DOHH2 (cell line): ENCODE measurements around the gene BTBD19.

Experiments
- H3F3A ChIP-seq: fragments of 200-600 bp; sonication (generic), shearing (Covaris generic); 2 replicates; pipeline ENCODE4 v1.6.0; 2016; ENCODE audit warnings: antibody characterized with exemption, mild to moderate bottlenecking; ENCODE audit not compliant: control insufficient read depth, insufficient read depth
- H3K27ac ChIP-seq: fragments of 200-600 bp; sonication (generic); 2 replicates; pipeline ENCODE4 v1.5.1; 2014; ENCODE audit warnings: low read depth, mild to moderate bottlenecking, low read length, moderate library complexity
- H3K27me3 ChIP-seq: fragments of 200-600 bp; sonication (generic); 2 replicates; pipeline ENCODE4 v1.6.1; 2014; ENCODE audit warnings: mild to moderate bottlenecking, low read length, mixed read lengths; ENCODE audit not compliant: control insufficient read depth
- H3K36me3 ChIP-seq: fragments of 200-600 bp; sonication (generic); 2 replicates; pipeline ENCODE4 v1.6.1; 2014; ENCODE audit warnings: mild to moderate bottlenecking, low read length, moderate library complexity, mixed read lengths; ENCODE audit not compliant: control insufficient read depth
- H3K4me1 ChIP-seq: fragments of 200-600 bp; sonication (generic); 2 replicates; pipeline ENCODE4 v1.6.1; 2014; ENCODE audit warnings: mild to moderate bottlenecking, low read length, mixed read lengths; ENCODE audit not compliant: control insufficient read depth
- H3K4me2 ChIP-seq: fragments of 200-600 bp; sonication (generic); 2 replicates; pipeline ENCODE4 v1.6.0; 2014; ENCODE audit warnings: mild to moderate bottlenecking, low read length, moderate library complexity
- H3K4me3 ChIP-seq: fragments of 200-600 bp; sonication (generic); 2 replicates; pipeline ENCODE4 v1.5.1; 2014; ENCODE audit warnings: mild to moderate bottlenecking, low read length, mixed read lengths
- H3K79me2 ChIP-seq: fragments of 200-600 bp; sonication (generic); 2 replicates; pipeline ENCODE4 v1.6.1; 2014; ENCODE audit warnings: mild to moderate bottlenecking, low read length, mixed read lengths; ENCODE audit not compliant: control insufficient read depth
- H3K9me2 ChIP-seq: fragments of 200-600 bp; sonication (generic); replicated peaks from 2 replicates; pipeline ENCODE4 v1.6.1; 2014; ENCODE audit warnings: mild to moderate bottlenecking, low read length, mixed read lengths; ENCODE audit not compliant: control insufficient read depth
- H3K9me3 ChIP-seq: fragments of 200-600 bp; sonication (generic); 2 replicates; pipeline ENCODE4 v1.6.1; 2014; ENCODE audit warnings: antibody characterized with exemption, low read length, mixed read lengths; ENCODE audit not compliant: control insufficient read depth, insufficient read depth
- H4K20me1 ChIP-seq: fragments of 200-600 bp; sonication (generic); 2 replicates; pipeline ENCODE4 v1.6.0; 2014; ENCODE audit warnings: low read depth, mild to moderate bottlenecking, antibody characterized with exemption, low read length, moderate library complexity; ENCODE audit not compliant: control insufficient read depth, insufficient read depth
- CTCF ChIP-seq: fragments of 200-600 bp; sonication (generic); IDR thresholded peaks from one replicate; pipeline ENCODE4 v1.5.1; 2014; ENCODE audit warnings: antibody characterized with exemption, mild to moderate bottlenecking, low read depth, low read length; ENCODE audit not compliant: poor library complexity, severe bottlenecking
- EZH2phosphoT487 ChIP-seq: fragments of 200-600 bp; sonication (generic); IDR thresholded peaks from 2 replicates; pipeline ENCODE4 v1.6.1; 2017; ENCODE audit warnings: borderline replicate concordance, mild to moderate bottlenecking, antibody characterized with exemption, low read length, moderate library complexity, mixed read lengths

The BTBD19 gene

DNA sequence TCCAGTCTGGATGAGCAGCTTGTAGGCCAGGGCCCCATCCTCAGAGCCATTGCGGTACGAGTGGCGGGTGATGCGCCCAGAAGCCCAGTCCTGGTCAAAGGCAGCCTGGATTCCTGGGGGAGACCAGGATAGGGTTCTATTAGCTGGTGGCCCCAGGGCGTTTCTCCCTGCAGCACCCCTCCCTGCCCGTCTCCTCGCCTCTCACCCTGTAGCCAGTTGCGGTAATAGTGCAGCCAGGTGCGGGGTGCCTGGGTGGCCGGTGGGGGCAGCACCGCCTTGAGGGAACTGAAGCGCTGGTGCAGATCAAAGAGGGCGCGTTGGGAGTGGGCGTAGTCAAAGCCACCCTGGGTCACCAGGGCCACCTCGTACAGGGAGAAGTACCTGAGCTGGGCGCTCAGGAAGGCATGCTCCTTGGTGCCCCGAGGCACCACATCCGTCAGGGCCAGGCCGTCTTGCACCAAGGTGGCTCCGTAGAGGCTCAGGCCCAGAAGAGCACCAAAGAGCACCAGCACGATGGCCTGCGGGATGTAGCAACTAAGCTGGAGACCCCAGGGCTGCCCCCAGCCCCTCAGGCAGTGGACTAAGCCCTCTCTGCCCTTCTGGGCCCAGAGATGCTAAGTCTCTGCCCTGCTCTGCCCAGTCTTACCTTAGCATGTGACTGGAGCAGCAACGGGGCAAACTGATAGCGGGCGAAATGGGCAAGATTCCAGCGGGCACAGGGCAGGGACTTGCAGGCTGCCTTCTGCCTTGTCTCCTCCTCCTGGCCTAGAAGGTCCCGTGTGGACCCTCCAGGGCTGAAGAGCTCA lies 19.1 kb downstream of the BTBD19 start:
- TF ChIP-seq CTCF = no peak
- TF ChIP-seq EZH2phosphoT487 = no peak

GRCh38 chr1:44828003-44828651 lies 19.8 kb downstream of the BTBD19 start:
- Histone ChIP-seq H3K79me2 (no peaks in the 10 kb centered on the region), H3K4me1 (no peaks in the 10 kb centered on the region), H3K36me3 (no peaks in the 10 kb centered on the region), H3K27ac (no peak overlapping the region), H3K4me3 (no peak overlapping the region), H4K20me1 (no peaks in the 10 kb centered on the region), H3K4me2 (no peak overlapping the region), H3K9me3 (no peaks in the 10 kb centered on the region), H3K27me3 (no peaks in the 10 kb centered on the region; the same call in 1 of the 2 replicates), H3F3A (no peaks in the 10 kb centered on the region), H3K9me2 (no peaks in the 10 kb centered on the region)
- TF ChIP-seq EZH2phosphoT487 (no peak), CTCF (no peak)

More for the DNA sequence above, 19.1 kb downstream of the BTBD19 start:
- Histone ChIP-seq H4K20me1 (no peaks in the 10 kb centered on the region), H3K79me2 (no peaks in the 10 kb centered on the region), H3K36me3 (no peaks in the 10 kb centered on the region), H3K27ac (no peak overlapping the region), H3K4me1 (no peaks in the 10 kb centered on the region), H3K4me2 (no peak overlapping the region), H3K27me3 (no peaks in the 10 kb centered on the region; the same call in 1 of the 2 replicates), H3K9me2 (no peaks in the 10 kb centered on the region), H3K9me3 (no peaks in the 10 kb centered on the region), H3K4me3 (no peak overlapping the region), H3F3A (no peaks in the 10 kb centered on the region)

DNA sequence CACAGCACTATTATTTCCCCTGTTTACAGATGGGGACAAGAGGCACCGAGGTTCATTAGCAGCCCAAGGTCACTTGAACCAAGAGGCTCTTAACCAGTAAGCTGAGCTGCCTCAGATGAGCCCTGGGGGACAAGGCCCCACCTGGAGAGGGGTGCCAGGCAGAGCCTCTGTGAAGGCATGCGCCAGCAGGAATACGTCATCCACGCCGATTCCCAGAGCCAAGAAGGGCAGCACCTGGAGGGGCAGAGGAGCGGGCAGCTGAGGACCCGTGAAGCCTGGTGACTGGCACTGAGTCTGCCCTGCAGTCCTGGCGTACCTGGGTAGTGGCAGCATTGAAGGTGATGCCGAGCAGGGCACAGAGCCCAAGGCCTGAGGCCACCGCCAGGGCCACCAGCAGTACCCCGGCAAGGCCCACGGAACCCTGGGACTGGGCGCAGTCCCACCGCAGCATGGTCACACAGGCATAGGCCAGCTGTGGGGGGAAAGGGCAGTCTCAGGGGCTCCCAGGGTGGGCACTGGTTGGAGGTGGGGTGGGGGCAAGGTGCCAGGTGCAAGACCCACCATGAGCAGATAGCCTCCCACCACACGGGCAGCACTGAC lies 20.6 kb downstream of the BTBD19 start:
- no peaks in the 10 kb centered on the region for H3K9me3 ChIP-seq
- H3K4me3 ChIP-seq = no peak overlapping the region
- no peaks in the 10 kb centered on the region for H3K36me3 ChIP-seq
- no peaks in the 10 kb centered on the region for H4K20me1 ChIP-seq
- no peaks in the 10 kb centered on the region for H3F3A ChIP-seq
- no peak overlapping the region for H3K27ac ChIP-seq
- no peaks in the 10 kb centered on the region for H3K9me2 ChIP-seq
- H3K79me2 ChIP-seq = no peaks in the 10 kb centered on the region
- H3K4me1 ChIP-seq = no peaks in the 10 kb centered on the region
- TF ChIP-seq CTCF = no peak
- TF ChIP-seq EZH2phosphoT487 = no peak
- H3K27me3 ChIP-seq = no peaks in the 10 kb centered on the region; the same call in 1 of the 2 replicates
- no peak overlapping the region for H3K4me2 ChIP-seq
